ENCODE data around the gene GDF15.

Gene GDF15

DNA sequence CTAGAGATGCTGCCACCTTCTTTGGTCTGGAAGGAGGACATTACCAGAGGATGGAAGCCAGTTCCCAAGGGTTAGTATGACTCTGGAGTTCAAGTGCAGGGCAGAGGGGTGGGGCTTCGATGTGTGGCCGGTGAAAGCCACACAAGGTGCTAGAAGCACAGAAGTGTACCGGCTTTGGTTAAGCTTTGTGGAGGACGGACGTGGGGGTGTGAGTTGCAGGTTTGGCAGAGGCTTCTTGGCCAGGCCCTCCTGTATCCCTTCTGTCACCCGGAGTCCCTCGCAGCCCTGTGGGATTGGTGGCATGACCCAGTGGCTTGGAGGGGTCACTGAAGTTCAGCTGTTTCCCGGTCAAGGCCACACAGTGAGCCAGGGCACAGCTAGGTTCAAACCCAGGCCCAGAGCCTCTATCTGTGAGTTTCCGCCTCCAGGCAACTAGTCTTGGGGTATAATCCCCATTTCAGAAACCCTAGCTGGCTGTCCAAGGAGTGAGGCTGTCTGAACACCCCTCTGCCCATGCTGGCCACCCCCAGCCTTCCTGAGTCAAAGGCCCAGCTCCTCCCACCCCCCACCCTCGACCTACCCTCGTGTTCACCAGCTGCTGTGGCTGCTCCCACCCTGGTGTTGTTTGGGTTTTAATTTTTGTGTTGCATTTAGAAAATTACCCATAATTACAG, 28.7 kb downstream of the GDF15 start:
- no peak for DNase-seq (ENCODE audit: low spot score)
- in situ Hi-C loops (cut with MboI; ENCODE audit: low pct_unique_long_range_greater_than_20kb, low sequenced_read_pairs, unreplicated experiment) = no loop called here
- TF ChIP-seq, protein P1, sequence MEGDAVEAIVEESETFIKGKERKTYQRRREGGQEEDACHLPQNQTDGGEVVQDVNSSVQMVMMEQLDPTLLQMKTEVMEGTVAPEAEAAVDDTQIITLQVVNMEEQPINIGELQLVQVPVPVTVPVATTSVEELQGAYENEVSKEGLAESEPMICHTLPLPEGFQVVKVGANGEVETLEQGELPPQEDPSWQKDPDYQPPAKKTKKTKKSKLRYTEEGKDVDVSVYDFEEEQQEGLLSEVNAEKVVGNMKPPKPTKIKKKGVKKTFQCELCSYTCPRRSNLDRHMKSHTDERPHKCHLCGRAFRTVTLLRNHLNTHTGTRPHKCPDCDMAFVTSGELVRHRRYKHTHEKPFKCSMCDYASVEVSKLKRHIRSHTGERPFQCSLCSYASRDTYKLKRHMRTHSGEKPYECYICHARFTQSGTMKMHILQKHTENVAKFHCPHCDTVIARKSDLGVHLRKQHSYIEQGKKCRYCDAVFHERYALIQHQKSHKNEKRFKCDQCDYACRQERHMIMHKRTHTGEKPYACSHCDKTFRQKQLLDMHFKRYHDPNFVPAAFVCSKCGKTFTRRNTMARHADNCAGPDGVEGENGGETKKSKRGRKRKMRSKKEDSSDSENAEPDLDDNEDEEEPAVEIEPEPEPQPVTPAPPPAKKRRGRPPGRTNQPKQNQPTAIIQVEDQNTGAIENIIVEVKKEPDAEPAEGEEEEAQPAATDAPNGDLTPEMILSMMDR (IDR thresholded peaks at IDR 0.05; ENCODE audit: extremely low read depth, insufficient read depth, missing control alignments) = no peak

DNA sequence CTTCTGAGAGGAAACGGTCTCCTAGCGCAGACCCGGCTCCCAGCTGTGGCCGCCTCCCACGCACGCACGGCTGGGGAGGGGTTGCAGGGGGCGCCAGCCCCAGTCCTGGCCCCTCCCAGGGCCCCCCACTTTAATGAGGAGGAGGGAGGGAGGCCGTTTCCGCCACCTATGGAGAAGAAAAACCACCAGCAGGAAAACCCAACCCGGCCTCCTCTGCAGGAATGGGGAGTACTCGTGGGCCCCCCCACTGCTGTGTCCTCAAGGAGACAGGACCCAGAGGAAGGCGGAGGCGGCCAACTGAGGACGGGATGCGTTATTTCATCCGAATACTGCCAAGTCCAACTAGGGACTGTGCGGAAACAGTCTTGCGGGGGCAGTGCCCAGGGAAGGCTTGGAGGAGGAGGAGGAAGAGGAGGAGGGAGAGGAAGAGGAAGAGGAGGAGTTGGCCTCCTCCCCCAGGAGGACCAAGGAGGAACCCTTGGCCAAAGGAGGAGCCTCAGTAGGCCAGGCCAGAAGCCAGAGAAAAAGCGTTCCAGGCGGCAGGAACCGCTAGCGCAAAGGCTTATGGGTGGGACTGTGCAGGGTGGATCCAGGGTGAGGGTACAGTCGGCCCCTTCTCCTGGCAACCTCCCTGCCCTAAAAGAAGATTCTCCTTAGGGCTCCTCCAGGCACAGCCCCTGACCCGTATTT, 29.4 kb downstream of the GDF15 start:
- DNase-seq (ENCODE audit: low spot score) = no peak
- TF ChIP-seq, protein P1 (IDR thresholded peaks at IDR 0.05; ENCODE audit: extremely low read depth, insufficient read depth, missing control alignments) = no peak
- in situ Hi-C loops (cut with MboI; ENCODE audit: low pct_unique_long_range_greater_than_20kb, low sequenced_read_pairs, unreplicated experiment) = no loop called here

DNA sequence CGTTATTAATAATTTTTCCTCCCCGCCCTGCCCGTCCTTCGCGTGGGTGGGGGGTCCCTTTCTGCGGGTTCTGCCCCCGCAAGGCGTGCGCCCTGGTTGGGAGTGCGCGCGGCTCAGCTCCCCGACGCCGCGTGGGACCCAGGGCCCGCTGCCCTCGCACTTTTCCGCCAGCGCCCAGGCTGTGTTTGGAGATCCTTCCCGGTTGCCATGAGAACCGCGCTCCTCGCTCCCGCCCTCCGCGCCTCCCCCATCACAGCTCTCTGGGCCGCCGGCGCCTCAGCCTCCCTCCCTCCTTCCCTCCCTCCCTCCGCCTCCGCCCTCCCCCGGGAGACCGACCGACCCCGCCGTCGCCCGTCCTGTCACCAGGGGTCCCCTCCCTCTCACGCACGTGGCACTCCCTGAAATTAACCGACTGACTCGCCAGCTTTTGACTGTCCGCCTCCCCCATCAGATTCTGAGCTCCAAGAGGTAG, 30.9 kb downstream of the GDF15 start:
- peak; percentile 85 for DNase-seq (ENCODE audit: low spot score)
- in situ Hi-C loops (cut with MboI; ENCODE audit: low pct_unique_long_range_greater_than_20kb, low sequenced_read_pairs, unreplicated experiment) = no loop called here
- TF ChIP-seq, protein P1 (IDR thresholded peaks at IDR 0.05; ENCODE audit: extremely low read depth, insufficient read depth, missing control alignments) = no peak

DNA sequence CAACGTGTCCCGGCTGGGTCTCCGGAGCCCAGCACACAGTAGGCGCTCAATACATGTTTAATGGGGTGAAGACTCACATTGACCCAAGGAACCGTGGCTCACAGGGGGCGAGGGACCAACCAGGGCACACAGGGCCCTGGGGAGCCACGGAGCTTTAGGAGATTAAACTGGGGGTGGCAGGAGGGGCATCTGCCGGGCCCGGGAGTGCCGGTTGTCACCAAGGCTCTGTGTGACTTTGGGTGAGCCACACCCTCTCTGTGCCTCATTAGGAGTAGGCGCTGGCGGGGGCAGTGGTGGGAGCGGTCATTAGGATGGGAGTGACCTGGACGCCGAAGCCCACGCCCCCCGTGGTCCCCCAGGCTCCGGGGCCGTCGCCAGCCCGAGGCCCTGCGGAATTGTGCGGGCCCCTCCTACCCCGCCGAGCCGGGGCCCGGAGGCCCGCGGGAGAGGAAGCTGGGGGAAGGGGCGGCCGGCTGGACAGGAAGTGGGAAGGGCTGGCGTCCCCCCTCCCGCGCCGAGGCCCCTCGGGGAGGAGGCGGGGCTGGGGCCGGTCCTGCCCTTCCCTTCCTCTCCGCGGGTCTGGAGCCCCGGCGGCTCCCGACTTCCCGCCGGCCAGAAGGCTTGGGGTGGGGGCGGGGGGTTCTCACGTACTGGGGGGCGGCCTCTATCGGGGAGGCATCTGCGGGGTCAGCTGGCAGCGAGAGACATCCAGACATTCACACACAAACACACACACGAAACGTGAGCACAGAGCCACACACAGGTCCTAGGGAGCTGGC, 31.5 kb downstream of the GDF15 start:
- DNase-seq (ENCODE audit: low spot score) = peak; percentile 84
- TF ChIP-seq, protein P1 (IDR thresholded peaks at IDR 0.05; ENCODE audit: extremely low read depth, insufficient read depth, missing control alignments) = no peak
- in situ Hi-C loops (cut with MboI; ENCODE audit: low pct_unique_long_range_greater_than_20kb, low sequenced_read_pairs, unreplicated experiment) = no loop called here

DNA sequence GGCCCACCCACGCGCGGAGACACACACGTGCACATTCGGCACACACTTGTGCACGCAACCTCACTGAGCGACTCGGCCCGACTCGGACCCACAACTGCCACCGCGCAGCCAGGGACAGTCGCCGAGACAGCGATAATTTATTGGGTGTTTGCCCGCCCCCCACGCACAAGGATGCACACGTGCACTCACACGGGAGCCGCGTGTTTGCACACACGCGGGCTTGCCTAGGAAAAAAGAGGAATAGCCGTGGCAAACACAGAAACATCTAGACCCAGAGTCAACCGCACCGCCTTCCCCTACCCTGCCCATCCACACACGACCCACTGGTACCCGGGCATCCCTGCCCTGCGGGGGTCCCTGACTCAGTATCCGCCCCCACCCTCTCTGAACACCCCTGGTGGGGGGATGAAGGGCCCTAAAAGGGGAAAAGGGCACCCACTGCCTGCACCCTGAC, 32.1 kb downstream of the GDF15 start:
- in situ Hi-C loops (cut with MboI; ENCODE audit: low pct_unique_long_range_greater_than_20kb, low sequenced_read_pairs, unreplicated experiment) = no loop called here
- no peak for DNase-seq (ENCODE audit: low spot score)
- TF ChIP-seq, protein P1 (IDR thresholded peaks at IDR 0.05; ENCODE audit: extremely low read depth, insufficient read depth, missing control alignments) = no peak

DNA sequence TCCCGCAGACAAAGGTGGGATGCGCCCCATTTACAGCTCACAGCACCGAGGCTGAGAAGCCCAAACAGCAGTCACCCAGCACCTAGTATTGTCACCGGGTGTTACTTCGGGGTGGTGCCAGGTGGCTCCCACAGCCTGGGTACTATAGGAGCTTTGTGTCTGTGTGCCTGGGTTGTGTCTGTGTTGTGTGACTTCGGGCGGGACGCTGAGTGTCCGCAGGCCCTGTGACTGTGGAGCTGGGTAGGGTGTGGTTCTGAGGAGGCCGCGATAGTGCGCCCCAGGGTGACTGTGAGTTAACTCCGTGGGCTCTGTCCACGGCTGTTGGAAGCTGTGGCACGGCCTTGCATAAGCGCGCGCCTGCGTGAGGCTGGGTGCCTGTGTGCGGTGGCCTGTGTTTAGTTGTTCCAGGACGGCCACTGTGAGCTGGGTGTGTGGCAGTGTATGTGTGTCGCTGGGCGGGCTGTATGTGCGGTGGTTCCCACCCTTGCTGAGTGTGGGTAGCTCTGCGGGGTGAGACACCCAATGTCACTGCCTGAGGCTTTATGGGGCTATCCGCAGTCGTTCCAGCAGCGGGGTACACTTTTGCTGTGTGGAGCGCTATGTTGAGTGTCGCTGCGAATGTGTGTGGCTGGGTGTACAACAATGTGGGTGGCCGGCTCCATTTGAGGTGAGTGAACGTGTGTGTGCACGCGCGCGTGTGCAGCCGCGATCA, 32.7 kb downstream of the GDF15 start:
- DNase-seq (ENCODE audit: low spot score) = no peak
- in situ Hi-C loops (cut with MboI; ENCODE audit: low pct_unique_long_range_greater_than_20kb, low sequenced_read_pairs, unreplicated experiment) = no loop called here
- TF ChIP-seq, protein P1 (IDR thresholded peaks at IDR 0.05; ENCODE audit: extremely low read depth, insufficient read depth, missing control alignments) = no peak

All from GM13977 (cell line).